GM23338 (cell line): ENCODE measurements around the gene ACKR1. TPM values are rescaled to one million over a fixed set of nuclear protein-coding genes. Genes with fewer than 3 reads are reported as not detected.

ENCODE experiments used
- ATAC-seq: fragments of 200-7000 bp; cut with Tn5 transposase; 3 replicates; pipeline ENCODE4 v1.9.1; 2020
- DNase-seq: peaks from one replicate; pipeline ENCODE4 v3.0.0-alpha.2; 2015; ENCODE audit warnings: low spot score
- H2AFZ ChIP-seq: fragments of 200-600 bp; sonication (generic); 2 replicates; pipeline ENCODE4 v1.8.0; 2016; ENCODE audit warnings: antibody characterized with exemption, mild to moderate bottlenecking, moderate library complexity
- H3F3A ChIP-seq: fragments of 200-600 bp; sonication (generic); replicated peaks from 2 replicates; pipeline ENCODE4 v1.8.0; 2017; ENCODE audit warnings: antibody characterized with exemption, mixed run types, low read depth
- H3K27ac ChIP-seq: fragments of 200-600 bp; sonication (generic); 2 replicates; pipeline ENCODE4 v1.6.1; 2016; ENCODE audit warnings: low read depth
- H3K27me3 ChIP-seq: fragments of 200-600 bp; sonication (generic); 2 replicates; pipeline ENCODE4 v1.8.0; 2016; ENCODE audit warnings: mild to moderate bottlenecking, mixed run types, moderate library complexity; ENCODE audit not compliant: insufficient read depth
- H3K36me3 ChIP-seq: fragments of 200-600 bp; sonication (generic); 2 replicates; pipeline ENCODE4 v1.8.0; 2016; ENCODE audit warnings: mild to moderate bottlenecking; ENCODE audit not compliant: insufficient read depth
- H3K4me1 ChIP-seq: fragments of 200-600 bp; sonication (generic); 2 replicates; pipeline ENCODE4 v1.8.0; 2016; ENCODE audit warnings: mild to moderate bottlenecking, moderate library complexity; ENCODE audit not compliant: insufficient read depth
- H3K4me2 ChIP-seq: fragments of 200-600 bp; sonication (generic); 2 replicates; pipeline ENCODE4 v1.7.1; 2017; ENCODE audit warnings: mixed run types
- H3K4me3 ChIP-seq: fragments of 200-600 bp; sonication (generic); 2 replicates; pipeline ENCODE4 v1.6.1; 2016; ENCODE audit warnings: mixed run types
- H3K79me2 ChIP-seq: fragments of 200-600 bp; sonication (generic); replicated peaks from 2 replicates; pipeline ENCODE4 v1.8.0; 2017; ENCODE audit warnings: mild to moderate bottlenecking; ENCODE audit not compliant: insufficient read depth
- H3K9me2 ChIP-seq: fragments of 200-600 bp; sonication (generic); 2 replicates; pipeline ENCODE4 v1.8.0; 2017; ENCODE audit not compliant: insufficient read depth
- H4K20me1 ChIP-seq: fragments of 200-600 bp; sonication (generic); replicated peaks from 2 replicates; pipeline ENCODE4 v1.8.0; 2017; ENCODE audit warnings: mild to moderate bottlenecking; ENCODE audit not compliant: insufficient read depth
- H3K27ac Mint-ChIP-seq: 2 replicates; pipeline ENCODE4 v1.8.0; 2020; ENCODE audit warnings: inconsistent platforms, mild to moderate bottlenecking, moderate library complexity, mixed read lengths
- H3K27me3 Mint-ChIP-seq: 3 replicates; pipeline ENCODE4 v1.8.0; 2022; ENCODE audit warnings: low read depth, mild to moderate bottlenecking, moderate library complexity, mixed read lengths, inconsistent platforms; ENCODE audit not compliant: insufficient read depth, poor library complexity
- H3K36me3 Mint-ChIP-seq: 3 replicates; pipeline ENCODE4 v1.8.0; 2021; ENCODE audit warnings: low read depth, mild to moderate bottlenecking, inconsistent platforms, moderate library complexity, mixed read lengths
- H3K4me1 Mint-ChIP-seq: 3 replicates; pipeline ENCODE4 v1.8.0; 2020; ENCODE audit warnings: mild to moderate bottlenecking, inconsistent platforms, mixed read lengths
- H3K4me3 Mint-ChIP-seq: 3 replicates; pipeline ENCODE4 v1.8.0; 2021; ENCODE audit warnings: moderate library complexity, mild to moderate bottlenecking, inconsistent platforms, mixed read lengths
- H3K9me3 Mint-ChIP-seq: 3 replicates; pipeline ENCODE4 v1.8.0; 2020; ENCODE audit warnings: moderate library complexity, mild to moderate bottlenecking, inconsistent platforms, mixed read lengths
- CTCF ChIP-seq, 2 experiments: fragments of 200-600 bp in 1 of 2; sonication (generic) in 1 of 2; conservative IDR thresholded peaks; 2 replicates each; pipeline versions ENCODE4 v1.5.1 to v1.6.1; 2016 to 2017; ENCODE audit warnings: antibody characterized with exemption in 2 of 2, low read depth in 2 of 2, mild to moderate bottlenecking in 2 of 2, moderate library complexity in 1 of 2
- ZNF114 ChIP-seq: fragments of 250-450 bp; sonication (Bioruptor Pico); IDR thresholded peaks from 2 replicates; pipeline ENCODE4 v1.5.0; 2020; ENCODE audit warnings: mild to moderate bottlenecking, moderate library complexity
- polyA plus RNA-seq: library from polyadenylated mRNA; unstranded; fragments of >200 nt; fragmentation: Nextera tagmentation; extraction: Ambion mirVana; gene quantifications from 2 replicates; pipeline ENCODE4 v1.2.1, GENCODE V29; 2016
- small RNA-seq: library from RNA; depleted of rRNA; stranded (forward); fragments of <200 nt; gene quantifications from one replicate; pipeline ENCODE3, GENCODE V24; 2014; ENCODE audit warnings: low replicate concordance
- total RNA-seq: library from RNA; depleted of rRNA; stranded (reverse); fragments of >200 nt; shearing (Covaris generic); gene quantifications from 2 replicates; pipeline ENCODE4 v1.2.3, GENCODE V29; 2014; rRNA removed

ACKR1 gene
- total and polyA plus RNA-seq, 2 experiments from 2014 or later: 0.29 TPM; not detected in 1

- no peak overlapping the region for H3K4me2 ChIP-seq
- no peaks in the 10 kb centered on the region for H3F3A ChIP-seq
- H3K9me2 ChIP-seq: peaks cover 18% of the 10 kb centered on the region
- H3K27me3 Mint-ChIP-seq: peaks cover 2% of the 10 kb centered on the region
- no peak for TF ChIP-seq ZNF114 (CRISPR knock-in tag)
- TF ChIP-seq CTCF (conservative IDR thresholded peaks at IDR 0.05; ENCODE audit: low read depth in 2 of 2): peak; percentile 40 to 70
- H3K36me3 Mint-ChIP-seq: peaks cover 3% of the 10 kb centered on the region; the same call in 2 of the 3 replicates
- H3K4me3 Mint-ChIP-seq: no peak overlapping the region
- DNase-seq (peak; percentile 56), ATAC-seq (peak; percentile 50)
- no peaks in the 10 kb centered on the region for H3K4me1 ChIP-seq
- peaks cover 12% of the 10 kb centered on the region for H3K9me3 Mint-ChIP-seq
- H3K79me2 ChIP-seq: no peaks in the 10 kb centered on the region
- no peaks in the 10 kb centered on the region for H4K20me1 ChIP-seq
- no peaks in the 10 kb centered on the region for H3K36me3 ChIP-seq
- H3K27me3 ChIP-seq: no peaks in the 10 kb centered on the region
- H3K27ac Mint-ChIP-seq: no peak overlapping the region
- H3K4me1 Mint-ChIP-seq: no peaks in the 10 kb centered on the region
- H3K27ac ChIP-seq: no peak overlapping the region
- peak overlapping the region; percentile 83; the same call in 1 of the 2 replicates for H2AFZ ChIP-seq
- H3K4me3 ChIP-seq: no peak overlapping the region
Observed at GRCh38 chr1:159250638-159251216, 46.1 kb downstream of the ACKR1 start.

Small RNAs within 50 kb of the gene (small RNA-seq; reads per million reads assigned to genes)
- not detected for gene RNA5SP60

Other genes starting within 250 kb of the ACKR1 start
- gene IFI16, start 195.0 kb upstream of the ACKR1 start, total RNA-seq: 0.31 TPM in 1 of 2 replicates, not detected in the other
- 1.3 and 2.1 TPM in 2 replicates for gene IFI16, start 195.0 kb upstream of the ACKR1 start, polyA plus RNA-seq
- gene AIM2, start 128.1 kb upstream of the ACKR1 start, total RNA-seq: 2.1 and 2.5 TPM in 2 replicates
- 1.5 and 1.9 TPM in 2 replicates for gene AIM2, start 128.1 kb upstream of the ACKR1 start, polyA plus RNA-seq
- gene CADM3, start 33.3 kb upstream of the ACKR1 start, total RNA-seq: 2.9 and 4.4 TPM in 2 replicates
- 1.5 and 2.0 TPM in 2 replicates for gene CADM3, start 33.3 kb upstream of the ACKR1 start, polyA plus RNA-seq
- not detected in 2 replicates for gene FCER1A, start 97.5 kb downstream of the ACKR1 start, total RNA-seq
- gene FCER1A, start 97.5 kb downstream of the ACKR1 start, polyA plus RNA-seq: not detected in 2 replicates
- not detected in 2 replicates for gene OR10J4, start 227.3 kb downstream of the ACKR1 start, total RNA-seq
- gene OR10J4, start 227.3 kb downstream of the ACKR1 start, polyA plus RNA-seq: not detected in 2 replicates
- not detected in 2 replicates for gene OR10J1, start 234.8 kb downstream of the ACKR1 start, total RNA-seq
- not detected in 2 replicates for gene OR10J1, start 234.8 kb downstream of the ACKR1 start, polyA plus RNA-seq